Keratinocyte (primary cell): ENCODE data around the gene HOTAIR. TPM values are rescaled to one million over a fixed set of nuclear protein-coding genes. Genes with fewer than 3 reads are reported as not detected.

ENCODE experiments used
- DNase-seq: peaks from one replicate; pipeline ENCODE4 v3.0.0-alpha.2; 2011; ENCODE audit warnings: low read depth, missing footprints, low spot score
- FAIRE-seq: peaks from 2 replicates; lab custom pipeline; 2011; peaks lifted over from hg19 to GRCh38; lab: Jason Lieb, UNC
- H2AFZ ChIP-seq: 2 replicates; pipeline ENCODE4 v1.6.0; 2012; ENCODE audit warnings: low read length, control low read depth, inconsistent platforms; ENCODE audit not compliant: control insufficient read depth
- H3K27ac ChIP-seq: 2 replicates; pipeline ENCODE4 v1.5.1; 2011; ENCODE audit warnings: low read length; ENCODE audit not compliant: control insufficient read depth, insufficient read depth
- H3K27me3 ChIP-seq: 3 replicates; pipeline ENCODE4 v1.6.0; 2011; ENCODE audit warnings: low read length; ENCODE audit not compliant: control insufficient read depth, insufficient read depth; ENCODE audit errors: extremely low read depth
- H3K36me3 ChIP-seq, 2 experiments: 2 replicates in 1 of 2; 3 replicates in 1 of 2; pipeline ENCODE4 v1.5.1; 2011; ENCODE audit warnings: low read length in 2 of 2, mild to moderate bottlenecking in 1 of 2; ENCODE audit not compliant: control insufficient read depth in 2 of 2, insufficient read depth in 2 of 2; ENCODE audit errors: extremely low read depth in 1 of 2
- H3K4me1 ChIP-seq: 3 replicates; pipeline ENCODE4 v1.5.1; 2011; ENCODE audit warnings: low read length; ENCODE audit not compliant: control insufficient read depth, insufficient read depth; ENCODE audit errors: extremely low read depth
- H3K4me2 ChIP-seq: 3 replicates; pipeline ENCODE4 v1.6.0; 2011; ENCODE audit warnings: low read depth, low read length; ENCODE audit not compliant: control insufficient read depth, insufficient read depth; ENCODE audit errors: extremely low read depth
- H3K4me3 ChIP-seq, 3 experiments: fragments of 200-600 bp in 1 of 3; sonication (generic) in 1 of 3; 2 replicates in 2 of 3; 3 replicates in 1 of 3; pipeline ENCODE4 v1.5.1; 2011 to 2016; ENCODE audit warnings: low read length in 3 of 3, mild to moderate bottlenecking in 3 of 3, control low read depth in 2 of 3, inconsistent platforms in 1 of 3, low read depth in 1 of 3, mixed read lengths in 1 of 3, mixed run types in 1 of 3, moderate library complexity in 1 of 3; ENCODE audit not compliant: control insufficient read depth in 2 of 3, insufficient read depth in 2 of 3; ENCODE audit errors: extremely low read depth in 1 of 3
- H3K79me2 ChIP-seq: 2 replicates; pipeline ENCODE4 v1.6.0; 2012; ENCODE audit warnings: low read length; ENCODE audit not compliant: control insufficient read depth, insufficient read depth
- H3K9ac ChIP-seq: 3 replicates; pipeline ENCODE4 v1.6.0; 2011; ENCODE audit warnings: low read length; ENCODE audit not compliant: control insufficient read depth, insufficient read depth; ENCODE audit errors: extremely low read depth
- H3K9me1 ChIP-seq: 3 replicates; pipeline ENCODE4 v1.6.0; 2011; ENCODE audit warnings: low read length; ENCODE audit not compliant: control insufficient read depth, insufficient read depth; ENCODE audit errors: extremely low read depth
- H3K9me3 ChIP-seq: 2 replicates; pipeline ENCODE4 v1.5.1; 2012; ENCODE audit warnings: low read depth, low read length; ENCODE audit not compliant: control insufficient read depth
- H4K20me1 ChIP-seq: 3 replicates; pipeline ENCODE4 v1.6.0; 2011; ENCODE audit warnings: low read length; ENCODE audit not compliant: control insufficient read depth, insufficient read depth; ENCODE audit errors: extremely low read depth
- EZH2 ChIP-seq: IDR thresholded peaks from one replicate; pipeline ENCODE4 v1.6.1; 2012; ENCODE audit warnings: inconsistent platforms, mild to moderate bottlenecking, low read length, moderate library complexity
- dilution Hi-C: fragments of 300-500 bp; cut with MboI; formaldehyde crosslinking; loops from one replicate; pipeline ENCODE4 v1.7.0; 2020; ENCODE audit warnings: low sequenced_read_pairs; ENCODE audit not compliant: extremely low pct_ligation_motif_present
- polyA plus RNA-seq, 5 experiments: library from polyadenylated mRNA; depleted of rRNA in 3 of 5; stranded (reverse) in 3 of 5; stranded (forward) in 1 of 5; unstranded in 1 of 5; fragments of >200 nt; gene quantifications; 1 replicate in 1 of 5; 2 replicates in 3 of 5; 3 replicates in 1 of 5; pipeline versions ENCODE4 v1.2.1 to v1.2.3, GENCODE V29; 2011 to 2012; ENCODE audit warnings: missing spikeins in 2 of 5, low read depth in 1 of 5, low replicate concordance in 1 of 5
- TF ChIP-seq, protein P1 (sequence below), 3 experiments: IDR thresholded peaks in 1 of 3; conservative IDR thresholded peaks in 1 of 3; optimal IDR thresholded peaks in 1 of 3; 2 replicates in 2 of 3; 3 replicates in 1 of 3; pipeline versions ENCODE3 to v1.5.1; 2011; ENCODE audit warnings: low read length in 3 of 3, mild to moderate bottlenecking in 3 of 3, moderate library complexity in 2 of 3, control low read depth in 1 of 3, inconsistent platforms in 1 of 3; ENCODE audit not compliant: insufficient read depth in 2 of 3; ENCODE audit errors: extremely low read depth in 1 of 3

The HOTAIR gene
- polyA plus RNA-seq, 1 donor (not counting 4 experiments of a cell fraction or from before 2014, with no cell fraction given) = 4.0 TPM

DNA sequence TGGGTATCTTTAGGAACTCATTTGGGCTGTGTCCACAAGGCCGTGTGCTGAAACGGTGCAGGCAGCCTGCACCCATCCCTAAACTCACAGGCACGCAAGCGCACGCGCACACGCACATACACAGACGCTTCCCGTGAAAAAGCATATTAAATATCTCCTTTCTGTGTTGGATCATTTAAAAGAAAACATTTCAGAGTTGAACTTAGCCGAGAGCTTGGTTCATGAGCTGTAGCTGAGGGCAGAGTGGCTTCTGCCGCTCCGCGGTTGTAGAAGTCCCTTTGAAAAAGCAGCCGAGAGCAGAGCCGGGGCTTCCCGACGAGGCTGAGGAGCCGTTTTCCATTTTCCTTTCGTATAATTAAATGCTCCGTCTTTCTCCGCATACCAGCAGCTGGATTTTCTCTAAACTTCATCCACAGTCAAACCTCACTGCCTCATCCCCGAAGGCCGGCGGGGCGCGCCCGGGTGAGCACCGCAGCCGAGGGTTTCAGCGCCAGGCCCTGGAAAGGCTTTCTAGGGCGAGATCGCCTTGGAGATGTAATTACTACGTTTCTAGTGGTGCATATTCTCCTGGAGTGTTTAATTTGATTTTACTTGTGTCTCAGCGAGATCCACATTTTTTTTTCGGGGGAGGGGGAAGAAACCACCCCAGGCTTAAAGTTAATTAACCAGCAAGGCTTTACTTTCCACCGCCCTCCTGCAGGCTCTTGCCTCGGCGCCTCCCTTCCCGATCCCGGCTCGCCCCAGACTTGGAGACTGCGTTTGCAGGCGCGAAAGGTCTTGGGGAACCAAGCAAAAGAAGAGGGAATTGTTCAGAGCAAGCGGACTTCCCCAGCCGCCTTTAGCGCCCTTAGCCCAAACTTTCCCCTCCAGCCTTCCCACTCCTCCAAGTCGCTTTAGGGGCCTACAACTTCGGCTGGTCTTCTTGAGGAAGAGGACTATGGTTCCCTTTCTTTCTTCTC, 39.1 kb downstream of the HOTAIR start:
- Histone ChIP-seq H3K9me1 (no peaks in the 10 kb centered on the region), H3K4me2 (no peak overlapping the region), H3K4me1 (peaks cover 6% of the 10 kb centered on the region), H3K36me3 (no peaks in the 10 kb centered on the region), H3K27me3 (peaks cover 47% of the 10 kb centered on the region), H2AFZ (no peak overlapping the region), H3K79me2 (peaks cover 9% of the 10 kb centered on the region), H3K9ac (no peak overlapping the region), H3K9me3 (no peaks in the 10 kb centered on the region), H3K27ac (no peak overlapping the region), H4K20me1 (no peaks in the 10 kb centered on the region), H3K4me3 (no peak overlapping the region)
- DNase-seq = no peak
- TF ChIP-seq EZH2 = no peak
- TF ChIP-seq, protein P1, sequence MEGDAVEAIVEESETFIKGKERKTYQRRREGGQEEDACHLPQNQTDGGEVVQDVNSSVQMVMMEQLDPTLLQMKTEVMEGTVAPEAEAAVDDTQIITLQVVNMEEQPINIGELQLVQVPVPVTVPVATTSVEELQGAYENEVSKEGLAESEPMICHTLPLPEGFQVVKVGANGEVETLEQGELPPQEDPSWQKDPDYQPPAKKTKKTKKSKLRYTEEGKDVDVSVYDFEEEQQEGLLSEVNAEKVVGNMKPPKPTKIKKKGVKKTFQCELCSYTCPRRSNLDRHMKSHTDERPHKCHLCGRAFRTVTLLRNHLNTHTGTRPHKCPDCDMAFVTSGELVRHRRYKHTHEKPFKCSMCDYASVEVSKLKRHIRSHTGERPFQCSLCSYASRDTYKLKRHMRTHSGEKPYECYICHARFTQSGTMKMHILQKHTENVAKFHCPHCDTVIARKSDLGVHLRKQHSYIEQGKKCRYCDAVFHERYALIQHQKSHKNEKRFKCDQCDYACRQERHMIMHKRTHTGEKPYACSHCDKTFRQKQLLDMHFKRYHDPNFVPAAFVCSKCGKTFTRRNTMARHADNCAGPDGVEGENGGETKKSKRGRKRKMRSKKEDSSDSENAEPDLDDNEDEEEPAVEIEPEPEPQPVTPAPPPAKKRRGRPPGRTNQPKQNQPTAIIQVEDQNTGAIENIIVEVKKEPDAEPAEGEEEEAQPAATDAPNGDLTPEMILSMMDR (optimal IDR thresholded peaks at IDR 0.05 in 1 of 3, IDR thresholded peaks at IDR 0.05 in 1 of 3, conservative IDR thresholded peaks at IDR 0.05 in 1 of 3; ENCODE audit: extremely low read depth in 1 of 3, insufficient read depth in 2 of 3, low read length in 3 of 3) = no peak
- no peak for FAIRE-seq
- dilution Hi-C loops = loop anchor here (25.0 kb wide), 1 partner anchor 173 kb away; the partner anchor contains the start of gene CISTR

DNA sequence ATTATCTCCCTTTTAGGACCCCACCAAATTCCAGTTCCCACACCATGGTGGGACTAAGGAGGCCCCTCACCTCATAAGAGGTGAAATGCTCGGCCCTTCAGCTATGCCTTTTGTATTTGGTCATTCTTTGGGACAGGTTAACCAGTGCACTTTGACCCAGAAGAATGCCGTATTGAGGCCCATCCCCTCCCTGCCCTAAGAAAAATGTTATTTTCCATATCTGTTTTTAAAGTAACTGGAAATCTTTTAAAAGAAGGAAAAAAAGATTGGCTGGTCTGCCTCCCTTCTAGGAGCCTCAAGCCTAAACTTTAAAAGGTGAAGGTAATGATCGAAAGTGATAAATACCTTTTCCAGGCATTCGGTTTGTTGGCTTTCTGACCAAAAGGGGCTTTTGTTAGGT, 41.8 kb downstream of the HOTAIR start:
- DNase-seq (no peak), FAIRE-seq (no peak)
- Histone ChIP-seq H3K4me2 (no peak overlapping the region), H3K9ac (no peak overlapping the region), H3K36me3 (no peaks in the 10 kb centered on the region), H3K27ac (no peak overlapping the region), H3K9me3 (no peaks in the 10 kb centered on the region), H4K20me1 (no peaks in the 10 kb centered on the region), H3K4me3 (no peak overlapping the region), H3K27me3 (peaks cover 74% of the 10 kb centered on the region), H3K9me1 (no peaks in the 10 kb centered on the region), H3K4me1 (no peaks in the 10 kb centered on the region), H3K79me2 (no peaks in the 10 kb centered on the region), H2AFZ (no peak overlapping the region)
- dilution Hi-C loops = loop anchor here (25.0 kb wide), 1 partner anchor 171 kb away; the partner anchor contains the start of gene CISTR
- TF ChIP-seq EZH2 = no peak
- TF ChIP-seq, protein P1 (optimal IDR thresholded peaks at IDR 0.05 in 1 of 3, IDR thresholded peaks at IDR 0.05 in 1 of 3, conservative IDR thresholded peaks at IDR 0.05 in 1 of 3; ENCODE audit: extremely low read depth in 1 of 3, insufficient read depth in 2 of 3, low read length in 3 of 3) = no peak
